ENCODE results near the gene DYNC1I1.

DNA sequence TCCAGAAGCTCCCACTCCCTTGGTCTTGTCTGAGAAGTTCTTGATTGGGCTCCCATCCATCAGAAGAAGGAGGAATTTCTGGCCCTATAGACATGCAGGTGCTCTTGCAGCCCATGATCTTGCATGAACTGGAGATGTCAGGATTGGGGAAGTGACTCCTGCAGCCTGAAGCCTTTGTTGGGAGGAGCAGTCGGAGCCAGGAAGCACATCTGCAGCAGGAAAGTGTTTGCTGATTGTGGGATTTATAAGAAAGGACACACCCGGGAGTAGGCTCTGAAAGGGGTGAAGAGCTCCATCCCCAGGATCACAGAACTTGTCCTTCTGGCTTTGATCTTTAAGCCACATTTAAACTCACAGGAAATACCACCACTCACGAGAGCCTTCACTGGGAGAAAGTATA is 185.2 kb downstream of the DYNC1I1 start:
- TF ChIP-seq, protein P1, sequence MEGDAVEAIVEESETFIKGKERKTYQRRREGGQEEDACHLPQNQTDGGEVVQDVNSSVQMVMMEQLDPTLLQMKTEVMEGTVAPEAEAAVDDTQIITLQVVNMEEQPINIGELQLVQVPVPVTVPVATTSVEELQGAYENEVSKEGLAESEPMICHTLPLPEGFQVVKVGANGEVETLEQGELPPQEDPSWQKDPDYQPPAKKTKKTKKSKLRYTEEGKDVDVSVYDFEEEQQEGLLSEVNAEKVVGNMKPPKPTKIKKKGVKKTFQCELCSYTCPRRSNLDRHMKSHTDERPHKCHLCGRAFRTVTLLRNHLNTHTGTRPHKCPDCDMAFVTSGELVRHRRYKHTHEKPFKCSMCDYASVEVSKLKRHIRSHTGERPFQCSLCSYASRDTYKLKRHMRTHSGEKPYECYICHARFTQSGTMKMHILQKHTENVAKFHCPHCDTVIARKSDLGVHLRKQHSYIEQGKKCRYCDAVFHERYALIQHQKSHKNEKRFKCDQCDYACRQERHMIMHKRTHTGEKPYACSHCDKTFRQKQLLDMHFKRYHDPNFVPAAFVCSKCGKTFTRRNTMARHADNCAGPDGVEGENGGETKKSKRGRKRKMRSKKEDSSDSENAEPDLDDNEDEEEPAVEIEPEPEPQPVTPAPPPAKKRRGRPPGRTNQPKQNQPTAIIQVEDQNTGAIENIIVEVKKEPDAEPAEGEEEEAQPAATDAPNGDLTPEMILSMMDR (conservative IDR thresholded peaks at IDR 0.05; ENCODE audit: low read depth, low read length): no peak
- TF ChIP-seq FOS (IDR thresholded peaks at IDR 0.05; ENCODE audit: low read depth, low read length) (no peak), CEBPB (IDR thresholded peaks at IDR 0.05; ENCODE audit: low read depth, low read length) (no peak), RAD21 (IDR thresholded peaks at IDR 0.05; ENCODE audit: low read length) (no peak), POLR2A (IDR thresholded peaks at IDR 0.05; ENCODE audit: low read depth, low read length) (no peak), MXI1 (IDR thresholded peaks at IDR 0.05; ENCODE audit: borderline replicate concordance, low read depth, low read length) (no peak), MAZ (IDR thresholded peaks at IDR 0.05; ENCODE audit: borderline replicate concordance, low read depth, low read length) (no peak), SMC3 (IDR thresholded peaks at IDR 0.05; ENCODE audit: low read depth, low read length) (no peak)
- TF ChIP-seq, protein P2, sequence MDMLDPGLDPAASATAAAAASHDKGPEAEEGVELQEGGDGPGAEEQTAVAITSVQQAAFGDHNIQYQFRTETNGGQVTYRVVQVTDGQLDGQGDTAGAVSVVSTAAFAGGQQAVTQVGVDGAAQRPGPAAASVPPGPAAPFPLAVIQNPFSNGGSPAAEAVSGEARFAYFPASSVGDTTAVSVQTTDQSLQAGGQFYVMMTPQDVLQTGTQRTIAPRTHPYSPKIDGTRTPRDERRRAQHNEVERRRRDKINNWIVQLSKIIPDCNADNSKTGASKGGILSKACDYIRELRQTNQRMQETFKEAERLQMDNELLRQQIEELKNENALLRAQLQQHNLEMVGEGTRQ (IDR thresholded peaks at IDR 0.05; ENCODE audit: low read depth, low read length): no peak
